NCI-H146 (cell line): Measurements from ENCODE around the gene NTMT1.

Experiments
- DNase-seq: peaks from one replicate; lab custom pipeline; 2025; lab: John Stamatoyannopoulos, UW

The NTMT1 gene

DNA sequence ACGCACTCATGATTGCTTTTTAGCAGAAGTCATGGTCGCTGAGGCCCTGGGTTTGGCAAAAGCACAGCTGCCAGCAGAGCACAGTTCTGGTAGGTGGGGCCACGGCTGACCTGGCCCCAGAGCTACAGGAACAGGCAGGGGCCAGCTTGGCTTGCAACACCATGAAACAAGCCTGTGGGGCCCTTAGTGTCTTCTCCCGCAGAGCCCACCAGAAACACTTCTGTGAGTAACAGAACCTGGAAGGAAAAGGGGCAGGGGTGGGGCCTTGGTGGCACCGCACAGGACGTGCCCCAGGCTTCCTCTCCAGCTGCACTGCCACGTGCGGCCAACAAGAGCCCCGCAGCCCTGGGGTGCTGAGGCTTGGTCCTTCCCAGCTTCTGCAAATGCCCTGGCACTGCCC is 11.1 kb downstream of the NTMT1 start:
- no peak for DNase-seq

DNA sequence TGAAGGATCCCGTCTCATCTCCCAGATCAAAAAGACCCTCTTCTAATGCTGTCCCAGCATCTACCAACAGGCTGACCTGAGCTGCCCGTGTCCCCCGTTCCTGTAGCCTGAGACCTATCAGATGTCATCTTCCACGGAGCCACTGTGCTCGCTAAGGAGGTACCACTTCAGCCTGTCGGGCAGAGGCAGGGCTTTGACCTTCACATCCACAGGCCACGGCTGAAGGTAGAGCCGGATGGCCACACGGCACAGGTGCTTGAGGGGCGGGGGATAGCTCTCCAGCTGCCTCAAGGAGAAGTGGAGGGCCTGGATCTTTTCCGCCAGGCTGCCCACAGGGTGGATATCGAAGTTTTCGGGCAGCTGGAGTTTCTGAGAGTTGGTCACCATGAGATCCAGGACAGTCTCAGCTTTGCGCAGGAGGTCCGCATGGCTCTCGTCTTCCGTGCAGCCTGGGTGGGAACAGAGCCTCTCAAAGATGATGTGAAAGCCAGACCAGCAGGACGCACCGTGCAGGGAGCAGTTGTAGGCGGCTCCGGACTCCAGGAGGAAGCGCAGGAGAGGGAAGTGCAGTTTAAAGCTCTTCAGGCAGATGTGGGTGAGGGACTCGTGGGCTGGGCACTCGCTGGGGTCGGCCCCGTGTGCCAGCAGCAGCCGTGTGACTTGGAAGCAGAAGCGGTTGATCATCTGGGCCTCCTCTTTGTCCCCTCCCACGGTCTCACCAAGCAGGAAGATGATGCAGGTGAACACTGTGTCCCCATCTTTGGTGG is 11.9 kb downstream of the NTMT1 start:
- DNase-seq: no peak

DNA sequence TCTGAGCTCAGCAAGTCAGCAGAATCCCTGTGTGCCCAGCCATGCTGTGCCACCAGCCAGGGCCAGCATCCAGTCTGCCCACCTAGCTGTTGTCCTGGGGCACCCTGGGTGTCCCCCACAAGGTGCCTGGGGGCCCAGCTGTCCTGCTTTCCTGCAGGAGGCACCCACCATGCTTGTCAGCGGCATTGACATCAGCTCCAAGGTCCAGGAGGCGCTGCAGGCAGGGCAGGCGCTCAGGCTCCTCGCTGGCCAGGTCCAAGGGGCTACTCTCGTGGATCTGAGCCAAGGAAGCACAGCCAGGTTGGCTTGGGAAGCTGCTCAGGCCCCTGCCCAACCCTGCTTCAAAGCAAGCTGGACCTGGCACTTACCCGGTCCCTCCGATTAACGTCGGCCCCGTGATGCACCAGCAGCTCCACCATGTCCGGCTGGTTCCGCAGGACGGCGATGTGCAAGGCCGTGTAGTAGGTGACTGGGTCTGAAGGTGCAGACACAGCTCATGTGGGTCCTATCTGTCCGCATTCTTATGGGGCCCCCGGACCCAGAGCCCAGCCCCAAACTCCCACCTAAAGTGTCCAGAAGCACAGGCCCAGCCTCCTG is 13.2 kb downstream of the NTMT1 start:
- DNase-seq: no peak

DNA sequence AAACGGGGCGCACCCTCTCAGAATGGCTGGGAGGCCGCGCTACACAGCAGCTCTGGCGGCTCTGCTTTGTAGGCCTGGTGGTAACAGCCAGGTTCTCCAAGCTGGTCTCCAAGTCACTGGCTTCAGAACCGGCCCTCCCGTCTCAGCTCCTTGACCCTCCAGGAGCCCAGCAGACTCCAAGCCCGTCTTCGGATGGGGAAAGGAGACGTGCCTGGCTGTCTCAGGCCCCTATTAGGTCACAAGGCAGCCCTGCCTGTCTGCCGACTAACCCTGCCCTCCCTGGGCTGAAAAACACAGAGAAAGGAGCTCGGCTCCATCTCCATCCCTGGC is 13.8 kb downstream of the NTMT1 start:
- no peak for DNase-seq

DNA sequence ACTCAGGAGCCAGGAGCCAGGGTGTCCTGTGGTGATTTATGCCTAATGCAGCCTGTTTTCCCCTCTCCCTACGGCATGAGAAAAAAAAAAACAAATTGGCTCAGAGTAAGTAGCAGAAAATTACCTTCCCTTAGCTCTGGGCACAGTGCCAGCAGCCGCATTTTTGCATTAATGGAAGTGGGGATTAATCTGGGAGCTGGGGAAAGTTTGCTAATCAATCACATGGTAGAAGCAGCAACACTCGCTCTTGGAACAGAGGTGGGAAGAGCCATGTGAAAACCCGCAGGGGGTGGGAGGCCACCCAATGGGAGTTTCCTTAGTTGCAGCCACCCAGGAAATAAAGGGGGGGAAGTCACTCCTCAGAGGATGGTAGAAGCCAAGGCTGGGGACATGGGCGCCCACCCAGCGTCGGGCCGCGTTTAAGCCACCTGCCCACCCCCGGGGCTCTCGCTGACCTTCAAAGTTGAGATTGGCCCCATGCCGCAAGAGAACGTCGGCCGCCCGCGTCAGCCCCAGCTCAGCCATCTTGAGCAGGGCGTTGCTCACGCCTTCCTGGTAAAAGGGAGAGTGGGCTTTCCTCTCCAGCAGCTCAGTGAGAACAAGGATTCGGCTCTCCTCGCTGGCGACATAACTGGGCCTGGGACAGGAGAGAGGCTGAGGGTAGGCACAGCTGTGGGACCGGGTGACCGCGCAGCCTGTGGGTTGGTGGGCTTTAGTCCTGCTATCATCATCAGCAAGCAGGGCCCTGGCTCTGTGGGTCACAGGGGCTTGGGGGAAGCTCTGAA is 14.3 kb downstream of the NTMT1 start:
- DNase-seq: peak; percentile 13

DNA sequence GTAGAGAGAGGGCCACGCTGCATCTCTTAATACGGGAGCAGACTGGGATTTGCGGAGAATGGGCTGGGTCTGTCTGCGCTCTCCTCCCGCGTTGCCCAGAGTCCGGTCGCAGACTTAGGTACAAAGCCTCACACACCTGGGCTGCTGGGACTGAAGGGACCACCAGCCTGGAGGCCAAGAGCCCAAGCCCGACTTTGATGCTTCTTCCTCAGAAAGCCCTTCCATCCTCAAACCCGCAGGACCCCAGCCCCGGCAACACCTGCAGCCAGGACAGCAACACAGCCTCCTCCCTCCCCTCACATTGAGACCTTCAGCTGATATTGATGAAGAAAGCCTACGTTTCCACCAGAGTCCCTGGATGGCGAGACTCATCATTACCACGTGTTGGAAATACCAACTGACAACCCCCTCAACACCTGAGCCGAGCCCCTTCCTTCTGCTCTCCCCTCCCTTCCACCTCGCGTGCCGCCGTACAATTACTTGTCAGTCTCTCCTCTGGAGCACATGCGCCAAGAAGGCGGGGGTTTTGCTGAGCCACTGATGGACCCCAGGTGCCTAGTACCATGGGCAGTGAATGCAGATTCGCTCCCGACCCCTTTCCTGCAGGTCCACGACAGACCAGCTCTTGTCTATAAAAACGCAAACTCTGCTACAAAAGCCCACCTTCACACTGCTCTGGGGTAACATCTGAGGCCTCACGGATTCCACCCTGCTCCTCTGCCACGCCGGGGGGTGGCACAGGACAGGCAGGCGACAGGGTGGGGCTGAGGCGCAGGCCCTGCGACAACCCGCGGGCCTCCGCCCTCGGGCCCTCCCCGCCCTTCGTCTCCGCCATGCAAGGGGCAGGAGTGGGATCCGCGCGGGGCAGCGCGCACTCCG is 15.1 kb downstream of the NTMT1 start:
- DNase-seq: peak; percentile 28

DNA sequence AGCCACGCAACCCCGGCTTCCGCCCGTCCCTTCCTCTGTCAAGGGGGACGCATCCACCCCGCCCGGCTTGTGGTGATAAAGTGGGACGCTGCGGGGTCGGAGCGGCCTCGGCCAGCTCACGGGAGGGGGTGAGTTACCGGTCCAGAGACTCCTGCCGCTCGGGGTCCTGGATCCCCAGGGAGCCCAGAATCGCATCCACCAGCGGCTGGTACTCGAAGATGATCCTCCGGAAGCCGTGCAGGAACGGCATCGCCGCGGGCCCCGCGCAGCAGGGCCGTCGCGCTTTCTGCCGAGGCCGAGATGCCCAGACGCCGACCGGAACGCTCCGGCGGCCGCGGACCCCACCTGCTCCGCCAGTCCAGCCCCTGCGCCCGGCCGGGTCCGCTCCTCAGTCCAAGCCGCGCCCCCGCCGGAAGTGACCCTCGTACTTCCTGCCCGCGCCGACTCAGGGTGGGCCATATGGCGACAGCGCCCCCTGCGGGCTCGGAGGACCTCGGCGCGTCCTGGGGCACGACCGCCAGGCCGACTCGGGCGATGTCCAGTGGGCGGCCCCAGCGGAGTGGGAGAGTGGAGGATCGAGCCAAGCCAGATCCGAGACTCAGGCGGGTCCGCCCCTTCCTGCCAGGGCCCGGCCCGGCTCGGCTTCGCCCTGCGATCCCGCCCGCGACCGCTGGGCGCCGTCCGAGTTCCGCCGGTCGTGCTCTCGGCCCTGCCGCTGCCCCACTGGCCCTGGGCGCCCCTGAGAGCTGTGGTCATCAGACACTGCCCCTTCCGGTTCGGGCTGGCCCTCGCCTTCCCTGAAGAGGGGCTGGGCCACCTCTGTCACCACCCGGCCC is 16.0 kb downstream of the NTMT1 start, which contains the start of gene ASB6:
Gene ASB6, minus strand, starts transcription at position 402 of the 836 bp plus-strand sequence. Its CDS starts 152 bp downstream, at position 250.
- peak; percentile 88 for DNase-seq

DNA sequence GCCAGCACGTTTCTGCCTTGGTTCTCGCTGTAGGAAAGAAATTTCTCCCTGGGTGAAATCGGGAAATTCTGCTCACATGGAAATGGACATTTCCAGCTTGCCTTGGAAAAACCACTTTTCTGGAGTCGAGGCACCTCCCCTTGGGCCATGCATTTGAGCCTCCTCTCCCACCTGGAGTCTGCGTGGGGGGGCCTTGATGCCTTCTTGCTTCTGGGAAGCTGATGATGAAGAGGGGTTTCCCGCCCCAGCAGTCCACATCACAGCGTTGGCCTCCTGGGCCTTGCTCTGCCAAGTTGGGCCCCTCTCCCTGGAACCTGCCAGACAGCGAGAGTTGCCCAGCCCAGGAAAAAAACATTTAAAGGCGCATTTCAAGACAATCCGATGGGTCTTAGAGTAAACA is 17.7 kb downstream of the NTMT1 start:
- DNase-seq: no peak

DNA sequence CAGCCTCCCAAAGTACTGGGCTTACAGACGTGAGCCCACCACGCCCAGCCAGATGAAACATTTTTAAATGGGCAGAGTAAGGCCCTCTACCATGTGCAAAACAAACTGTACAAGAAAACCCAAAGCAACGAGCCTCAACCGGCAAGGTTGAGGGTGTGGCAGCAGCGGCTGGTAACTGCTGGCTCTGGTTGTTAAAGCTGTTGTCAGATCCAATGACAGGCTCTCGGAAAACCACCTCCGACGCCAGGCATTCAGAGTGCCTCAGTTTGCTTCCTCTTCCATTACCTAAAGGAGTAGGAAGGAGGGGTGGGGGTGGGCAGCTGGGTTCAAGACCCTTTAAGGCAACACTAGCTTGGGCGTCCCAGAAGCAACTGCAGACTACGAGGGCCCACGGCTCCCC is 18.4 kb downstream of the NTMT1 start:
- DNase-seq: no peak

DNA sequence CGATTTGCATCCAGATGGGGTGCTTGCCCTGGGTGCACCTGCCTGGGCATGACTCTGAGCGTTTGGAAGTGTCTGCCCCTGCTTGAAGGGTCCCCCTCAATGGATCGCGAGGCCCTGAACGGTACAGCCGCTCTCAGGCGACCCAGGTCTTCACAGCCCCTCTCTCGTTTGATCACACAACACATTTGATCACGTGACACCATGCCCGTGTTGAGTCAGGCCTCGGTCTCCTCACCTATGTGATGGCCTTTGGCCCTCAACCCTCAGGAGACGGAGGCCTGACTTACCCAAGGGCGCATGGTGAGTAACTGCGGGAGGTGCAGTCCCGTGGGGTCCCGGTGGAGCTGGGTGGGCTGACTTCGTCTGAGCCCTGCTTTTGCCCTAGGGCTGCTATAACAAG is 18.9 kb downstream of the NTMT1 start:
- DNase-seq: no peak

DNA sequence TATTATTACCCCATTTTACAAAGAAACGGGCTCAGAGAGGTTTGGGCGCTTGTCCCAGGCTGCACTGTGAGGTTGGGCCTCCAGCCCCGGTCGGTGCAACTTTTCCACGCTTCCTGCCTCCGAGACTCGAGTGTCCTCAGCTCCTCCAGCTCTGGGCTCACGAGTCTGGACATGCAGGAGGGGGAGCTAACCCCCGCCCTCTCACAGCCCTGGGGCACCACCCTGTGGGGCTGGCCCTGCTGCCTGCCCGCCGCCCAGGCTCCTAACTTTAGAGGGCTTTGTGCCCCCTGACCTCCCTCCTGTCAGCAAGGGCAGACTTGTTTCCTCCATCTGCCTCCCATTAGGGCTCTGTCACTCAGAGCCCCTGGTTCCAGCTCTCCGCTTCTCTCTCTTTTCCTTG is 20.3 kb downstream of the NTMT1 start:
- DNase-seq: no peak

DNA sequence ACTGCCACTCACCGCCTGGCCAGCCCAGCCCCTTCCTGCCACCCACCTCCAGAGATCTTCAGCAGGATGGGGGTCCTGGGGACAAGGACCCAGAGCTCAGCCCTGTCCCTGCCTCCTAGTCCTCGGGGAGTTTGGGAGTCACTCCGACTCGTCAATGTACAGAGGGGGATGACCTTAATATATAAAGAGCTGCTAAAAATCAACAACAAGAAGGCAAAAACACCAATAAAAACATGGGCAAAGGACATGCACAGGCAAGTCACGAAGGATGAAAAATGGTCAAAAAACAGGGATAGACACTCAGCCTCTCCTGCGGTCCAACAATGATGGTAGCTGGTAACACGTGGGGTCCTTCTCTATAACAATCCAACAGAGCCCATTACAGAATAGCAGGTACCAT is 20.7 kb downstream of the NTMT1 start:
- no peak for DNase-seq

DNA sequence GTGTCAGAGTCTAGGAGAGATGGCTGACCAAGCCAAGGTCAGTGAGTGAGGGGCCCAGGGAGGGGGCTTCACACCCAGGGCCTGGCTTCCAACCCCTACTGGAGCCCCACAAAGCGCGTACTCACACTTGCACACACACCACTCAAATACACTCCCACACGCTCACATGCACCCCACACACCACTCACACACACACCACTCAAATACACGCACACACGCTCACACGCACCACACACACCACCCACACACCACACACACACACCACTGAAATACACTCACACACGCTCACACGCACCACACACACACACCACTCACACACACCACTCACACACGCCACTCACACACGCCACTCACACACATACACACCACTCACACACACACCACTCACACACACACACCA is 21.7 kb downstream of the NTMT1 start:
- DNase-seq: no peak

DNA sequence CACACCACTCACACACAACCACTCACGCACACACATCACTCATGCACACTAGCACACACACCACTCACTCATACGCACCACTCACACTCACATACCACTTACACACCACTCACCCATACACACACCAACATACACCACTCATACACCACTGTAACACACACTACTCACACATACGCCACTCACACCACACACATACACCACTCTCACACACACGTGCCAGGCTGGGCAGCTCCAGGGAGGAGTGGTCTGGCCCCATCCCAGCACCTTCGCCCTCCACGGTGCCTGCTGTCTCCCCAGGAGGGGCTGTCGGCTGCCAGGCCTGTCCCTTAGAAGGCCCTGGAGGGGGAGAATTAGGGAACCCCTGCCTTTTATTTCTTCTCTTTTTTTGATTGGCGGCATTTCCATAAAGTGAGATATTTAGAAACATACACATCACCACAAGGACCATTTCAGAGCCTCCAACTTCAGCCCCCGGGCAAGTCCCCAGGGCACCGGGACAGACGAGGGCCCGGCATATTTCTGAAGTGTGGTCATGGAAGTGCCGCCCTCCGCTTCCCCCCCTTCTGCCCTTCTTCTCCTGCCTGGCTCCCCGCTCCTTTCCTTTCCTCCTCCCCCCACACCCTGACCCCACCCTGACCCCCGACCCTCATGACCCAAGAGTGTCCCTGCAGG is 22.3 kb downstream of the NTMT1 start:
- DNase-seq: no peak

DNA sequence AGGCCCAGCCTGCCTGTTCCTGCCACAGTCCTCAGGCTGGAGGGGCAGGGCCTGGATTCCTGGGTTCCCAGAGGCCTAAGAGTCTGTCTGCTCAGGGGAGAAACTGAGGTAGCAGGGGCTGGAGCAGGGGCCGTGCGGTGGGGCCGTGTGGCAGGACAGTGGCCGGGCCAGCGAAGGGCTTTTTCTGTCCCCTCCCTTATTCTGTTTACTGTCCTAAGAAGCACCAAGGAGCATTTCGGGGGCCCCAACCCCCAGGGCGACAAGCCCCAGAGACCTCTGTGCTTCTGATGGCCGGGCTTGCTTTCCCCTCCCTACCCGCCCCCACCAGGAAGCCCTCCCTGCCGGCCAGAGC is 22.8 kb downstream of the NTMT1 start:
- no peak for DNase-seq

DNA sequence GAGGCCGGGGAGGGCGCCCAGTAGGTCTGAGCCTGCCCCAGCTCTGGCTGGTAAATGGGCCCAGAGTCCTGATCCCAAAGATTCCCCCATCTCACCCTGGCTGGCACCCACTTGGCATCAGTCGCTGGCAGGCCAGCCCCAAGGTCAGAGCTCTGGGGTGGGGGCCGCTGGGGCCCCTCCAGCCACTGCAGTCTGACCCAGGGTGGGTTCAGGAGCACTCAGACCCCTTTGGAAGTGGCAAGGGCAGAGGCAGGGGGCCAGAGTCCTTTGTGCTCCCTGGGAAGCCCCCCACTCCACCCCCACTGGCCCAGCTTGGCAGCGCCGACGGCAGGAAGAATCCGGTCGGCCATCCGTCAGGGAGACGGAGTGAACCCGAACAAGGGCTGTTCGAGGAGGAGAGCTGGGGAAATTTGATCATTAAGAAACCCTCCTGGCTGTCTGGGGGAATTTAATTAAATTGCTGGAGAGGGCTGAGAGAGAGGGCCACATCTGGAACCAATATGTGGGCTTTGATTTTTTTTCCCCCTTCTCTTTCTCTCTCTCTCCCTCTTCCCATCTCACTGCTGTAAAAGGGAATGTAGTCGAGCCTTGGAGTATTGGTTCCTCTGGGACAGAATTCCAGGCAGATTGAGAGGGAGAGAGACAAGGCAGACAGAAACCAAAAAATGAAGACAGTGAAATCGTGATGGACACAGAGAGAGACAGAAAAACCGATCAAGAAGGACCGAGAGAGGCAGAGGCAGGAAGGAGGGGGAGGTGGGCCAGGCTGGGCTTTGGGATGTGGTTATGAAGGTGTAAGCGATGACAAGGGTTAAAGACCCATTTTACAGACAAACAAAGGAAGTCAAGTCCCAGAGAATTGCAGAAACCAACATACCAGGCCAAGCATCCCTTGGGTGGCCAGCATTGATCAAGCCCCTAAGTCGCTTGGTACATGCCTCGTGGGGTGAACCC is 24.0 kb downstream of the NTMT1 start:
- no peak for DNase-seq

DNA sequence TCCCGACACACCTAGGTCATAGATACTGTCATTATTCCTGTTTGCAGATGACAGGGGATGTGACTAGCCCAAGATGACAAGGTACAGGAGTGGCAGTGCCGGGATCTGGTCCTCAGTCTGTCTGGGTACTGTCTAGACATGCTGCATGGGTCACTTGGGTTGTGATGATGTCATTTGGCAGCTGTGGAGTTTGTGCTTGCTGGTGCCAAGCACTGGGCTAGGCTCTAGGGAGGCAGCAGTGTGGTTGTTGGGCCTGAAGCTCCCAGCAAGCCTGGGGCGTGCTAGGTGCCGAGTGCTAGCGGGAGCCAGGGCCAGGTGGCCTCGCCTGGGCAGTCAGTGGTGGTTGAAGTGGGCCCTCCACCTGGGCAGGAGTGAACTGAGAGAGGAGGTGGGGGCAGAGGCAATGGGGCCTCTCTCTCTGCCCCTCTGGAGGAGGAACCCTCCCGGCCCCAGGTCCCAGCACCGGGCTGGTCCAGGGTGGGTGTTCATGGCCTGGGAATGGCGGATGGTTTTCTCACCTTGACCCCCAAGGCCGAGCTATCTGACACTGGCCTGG is 24.8 kb downstream of the NTMT1 start:
- DNase-seq: no peak

DNA sequence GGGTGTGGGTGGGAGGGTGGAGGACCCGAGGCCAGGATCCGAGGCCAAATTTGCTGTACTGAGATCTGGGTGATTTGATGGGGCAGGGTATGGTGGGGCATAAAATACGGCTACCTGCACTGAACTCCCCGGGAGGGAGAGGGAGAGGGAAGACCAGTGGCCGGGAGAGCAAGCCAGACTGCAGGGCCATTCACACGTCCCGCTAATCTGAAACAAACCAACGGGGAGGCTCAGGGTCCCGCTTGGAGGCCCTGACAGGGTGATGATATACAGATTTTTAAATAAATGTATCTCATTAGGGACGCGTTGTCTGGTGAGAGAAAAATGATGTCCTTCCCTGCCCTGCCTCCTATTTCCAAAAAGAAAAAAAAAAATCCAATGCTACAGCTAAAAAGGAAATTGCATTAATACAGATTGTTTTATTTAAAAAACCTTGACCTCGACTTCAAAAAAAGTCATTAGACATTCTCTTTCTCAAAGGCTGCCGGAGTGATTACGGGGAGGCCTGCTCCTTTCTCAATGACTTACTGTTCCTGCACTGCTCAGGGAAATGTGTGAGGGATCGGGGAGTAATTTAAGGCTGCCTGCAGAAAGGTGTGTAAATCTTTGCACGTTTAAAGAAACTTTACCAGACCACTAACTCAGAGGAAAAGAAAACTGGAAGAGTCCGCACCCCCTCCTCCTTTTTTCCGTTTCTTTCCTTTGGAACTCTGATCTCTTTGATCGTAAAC is 28.0 kb downstream of the NTMT1 start:
- DNase-seq: no peak
